ENCODE results near the gene MPHOSPH9. TPM values are rescaled to one million over a fixed set of nuclear protein-coding genes. Genes with fewer than 3 reads are reported as not detected.

The MPHOSPH9 gene
- total RNA-seq, 4 donors from 2014 or later, result 21.3 to 124 (median 75.1) TPM

- Histone ChIP-seq H3K27ac (no peak overlapping the region), H3K4me1 (no peaks in the 10 kb centered on the region), H3K36me3 (no peaks in the 10 kb centered on the region), H3K27me3 (no peaks in the 10 kb centered on the region), H3K9me3 (no peaks in the 10 kb centered on the region), H3K4me3 (no peak overlapping the region)
- TF ChIP-seq CTCF (IDR thresholded peaks at IDR 0.05), result no peak
- DNase-seq, result no peak
- intact Hi-C loops (cut with DNase I; ENCODE audit: low total_unique reads), result no loop called here
Measured at GRCh38 chr12:123127182-123127495, 105.8 kb downstream of the MPHOSPH9 start.

- Histone ChIP-seq H3K27me3 (no peaks in the 10 kb centered on the region), H3K9me3 (no peaks in the 10 kb centered on the region), H3K27ac (no peak overlapping the region), H3K4me1 (no peaks in the 10 kb centered on the region), H3K36me3 (no peaks in the 10 kb centered on the region), H3K4me3 (no peak overlapping the region)
- intact Hi-C loops (cut with DNase I; ENCODE audit: low total_unique reads), result no loop called here
- no peak for TF ChIP-seq CTCF (IDR thresholded peaks at IDR 0.05)
- no peak for TF ChIP-seq POLR2A (IDR thresholded peaks at IDR 0.05)
- peak; percentile 47 to 68 for DNase-seq
Measured at GRCh38 chr12:123126294-123127181, 106.4 kb downstream of the MPHOSPH9 start.

GRCh38 chr12:123122626-123123025 is 110.3 kb downstream of the MPHOSPH9 start:
- intact Hi-C loops (cut with DNase I; ENCODE audit: low total_unique reads), result no loop called here
- H3K9me3 ChIP-seq, result no peaks in the 10 kb centered on the region
- no peak overlapping the region for H3K27ac ChIP-seq
- H3K4me1 ChIP-seq, result no peaks in the 10 kb centered on the region
- no peak overlapping the region for H3K4me3 ChIP-seq
- TF ChIP-seq CTCF (IDR thresholded peaks at IDR 0.05), result no peak
- no peak for TF ChIP-seq POLR2A (IDR thresholded peaks at IDR 0.05)
- no peaks in the 10 kb centered on the region for H3K36me3 ChIP-seq
- DNase-seq, result no peak
- H3K27me3 ChIP-seq, result no peaks in the 10 kb centered on the region

GRCh38 chr12:123121670-123122069 is 111.3 kb downstream of the MPHOSPH9 start:
- H3K36me3 ChIP-seq, result no peaks in the 10 kb centered on the region
- H3K27me3 ChIP-seq, result no peaks in the 10 kb centered on the region
- TF ChIP-seq CTCF (IDR thresholded peaks at IDR 0.05) (no peak), POLR2A (IDR thresholded peaks at IDR 0.05) (no peak)
- intact Hi-C loops (cut with DNase I; ENCODE audit: low total_unique reads), result no loop called here
- H3K4me3 ChIP-seq, result no peak overlapping the region
- H3K4me1 ChIP-seq, result no peaks in the 10 kb centered on the region
- DNase-seq, result no peak
- H3K9me3 ChIP-seq, result no peaks in the 10 kb centered on the region
- H3K27ac ChIP-seq, result no peak overlapping the region

- no peak overlapping the region for H3K27ac ChIP-seq
- no peaks in the 10 kb centered on the region for H3K4me1 ChIP-seq
- no peaks in the 10 kb centered on the region for H3K27me3 ChIP-seq
- H3K4me3 ChIP-seq, result no peak overlapping the region
- H3K36me3 ChIP-seq, result no peaks in the 10 kb centered on the region
- TF ChIP-seq CTCF (IDR thresholded peaks at IDR 0.05) (no peak), POLR2A (IDR thresholded peaks at IDR 0.05) (no peak)
- intact Hi-C loops (cut with DNase I; ENCODE audit: low total_unique reads), result no loop called here
- no peak for DNase-seq
- H3K9me3 ChIP-seq, result no peaks in the 10 kb centered on the region
Measured at GRCh38 chr12:123120452-123121166, 112.3 kb downstream of the MPHOSPH9 start.

All from uterus (tissue), 4 donors.